NCI-H1417 treated with DMSO at 0.1 percent for 48 hours (cell line): ENCODE data around the gene BCOR.

Experiments used
- DNase-seq: peaks from one replicate; lab custom pipeline; 2025; lab: John Stamatoyannopoulos, UW

BCOR gene

GRCh38 chrX:40003428-40004245 is 94.1 kb downstream of the BCOR start:
- DNase-seq, result no peak

GRCh38 chrX:40003071-40003427 is 94.7 kb downstream of the BCOR start:
- no peak for DNase-seq
